GM18505 (cell line): ENCODE results near the gene PLEKHA6.

ENCODE experiments used
- ATAC-seq: cut with Tn5 transposase; IDR thresholded peaks from one replicate; pipeline ENCODE4 v1.9.1; 2021; ENCODE audit not compliant: unreplicated experiment
- POLR2A ChIP-seq: IDR thresholded peaks from 4 replicates; pipeline ENCODE4 v1.6.1; 2011; ENCODE audit warnings: borderline replicate concordance; ENCODE audit not compliant: insufficient read depth, insufficient read length; ENCODE audit errors: extremely low read depth

The PLEKHA6 gene

DNA sequence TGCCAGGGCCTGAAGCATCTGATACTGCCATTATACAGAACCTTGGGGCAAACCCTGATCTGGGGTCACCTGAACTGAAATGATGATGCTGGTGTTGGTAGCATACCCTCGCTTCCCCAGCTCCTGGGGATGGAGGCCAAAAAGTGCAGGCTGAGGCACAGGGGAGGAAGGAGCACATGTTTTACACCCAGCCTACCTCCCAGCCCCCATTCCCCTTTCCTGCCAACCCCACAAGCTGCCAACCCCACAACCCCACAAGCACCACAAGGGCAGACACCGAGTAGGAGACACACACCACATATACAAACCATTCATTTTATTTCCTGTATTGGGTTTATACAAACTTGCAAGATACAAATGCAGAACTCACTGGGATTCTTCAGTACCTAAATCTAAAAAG, 141.2 kb downstream of the PLEKHA6 start:
- no peak for TF ChIP-seq POLR2A
- no peak for ATAC-seq

DNA sequence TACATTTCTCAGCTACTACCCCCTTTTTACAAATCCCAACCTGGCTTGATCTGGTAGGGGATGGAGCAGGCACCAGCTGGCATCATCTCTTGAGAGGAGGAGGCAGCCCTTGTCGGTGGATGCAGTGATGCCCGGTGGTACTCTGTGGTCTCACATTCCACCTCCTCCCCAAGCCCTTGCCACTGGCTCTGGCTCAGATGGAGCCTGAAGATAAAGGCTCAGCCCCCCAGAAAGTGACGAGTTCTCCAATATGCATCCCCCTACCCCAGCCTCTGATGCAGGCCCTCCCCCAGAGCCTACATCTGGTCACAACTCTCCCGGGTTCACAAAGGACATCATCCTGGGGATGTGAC, 142.1 kb downstream of the PLEKHA6 start:
- TF ChIP-seq POLR2A, result no peak
- ATAC-seq, result no peak

DNA sequence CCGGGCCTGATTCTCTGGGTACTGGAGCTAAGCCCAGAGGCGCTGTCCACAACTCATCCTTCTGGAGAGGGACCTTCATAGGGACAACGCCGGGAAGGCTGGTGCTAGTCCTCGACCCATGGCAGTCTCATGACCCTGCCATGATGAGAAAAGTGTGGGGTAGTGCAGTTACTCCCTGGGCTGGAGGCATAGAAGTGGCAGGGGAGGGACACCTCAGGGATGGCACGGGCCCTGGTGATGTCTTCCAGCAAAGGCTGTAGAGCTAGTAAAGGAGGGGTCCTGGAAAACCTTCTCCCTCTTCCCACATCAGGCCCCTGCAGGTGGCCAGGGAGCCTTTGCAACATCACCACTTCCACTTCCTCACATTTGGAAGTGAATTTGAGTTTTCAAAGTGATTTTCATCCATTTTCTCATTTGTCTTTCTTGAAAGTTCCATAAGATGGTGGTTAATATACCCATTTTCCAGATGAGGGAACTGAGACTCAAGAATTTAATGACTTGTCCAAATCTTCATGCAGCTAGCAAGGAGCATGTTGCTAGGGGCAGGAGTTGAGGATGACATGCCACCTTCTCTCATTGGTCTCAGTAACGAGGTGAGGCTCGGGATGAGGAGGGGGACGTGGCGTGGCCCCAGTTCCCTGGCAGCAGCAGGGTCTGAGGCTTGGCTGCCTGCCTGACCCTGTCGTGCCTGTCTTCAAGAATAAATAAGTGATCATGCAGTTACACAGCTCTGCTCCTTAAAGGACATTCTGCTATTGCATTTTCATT, 142.7 kb downstream of the PLEKHA6 start:
- ATAC-seq, result no peak
- no peak for TF ChIP-seq POLR2A

DNA sequence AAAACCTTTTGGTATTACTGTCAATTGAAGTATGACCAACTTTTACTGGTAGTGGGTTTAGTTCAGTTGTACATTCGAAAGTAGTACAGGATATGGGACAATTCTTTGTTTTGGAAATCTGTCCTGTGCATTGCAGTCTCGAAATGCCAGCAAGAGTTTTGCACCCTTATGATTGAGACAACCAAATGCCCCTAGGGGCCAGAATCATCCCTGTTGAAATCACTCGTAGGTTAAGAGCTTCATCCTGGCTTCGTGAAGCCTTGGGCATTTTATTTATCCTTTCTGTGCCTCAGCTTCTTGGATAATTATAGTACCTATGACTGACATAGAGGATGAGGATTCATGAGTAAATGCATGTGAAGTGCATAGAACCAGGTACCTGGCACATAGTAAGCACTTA, 143.5 kb downstream of the PLEKHA6 start:
- ATAC-seq, result no peak
- TF ChIP-seq POLR2A, result no peak

DNA sequence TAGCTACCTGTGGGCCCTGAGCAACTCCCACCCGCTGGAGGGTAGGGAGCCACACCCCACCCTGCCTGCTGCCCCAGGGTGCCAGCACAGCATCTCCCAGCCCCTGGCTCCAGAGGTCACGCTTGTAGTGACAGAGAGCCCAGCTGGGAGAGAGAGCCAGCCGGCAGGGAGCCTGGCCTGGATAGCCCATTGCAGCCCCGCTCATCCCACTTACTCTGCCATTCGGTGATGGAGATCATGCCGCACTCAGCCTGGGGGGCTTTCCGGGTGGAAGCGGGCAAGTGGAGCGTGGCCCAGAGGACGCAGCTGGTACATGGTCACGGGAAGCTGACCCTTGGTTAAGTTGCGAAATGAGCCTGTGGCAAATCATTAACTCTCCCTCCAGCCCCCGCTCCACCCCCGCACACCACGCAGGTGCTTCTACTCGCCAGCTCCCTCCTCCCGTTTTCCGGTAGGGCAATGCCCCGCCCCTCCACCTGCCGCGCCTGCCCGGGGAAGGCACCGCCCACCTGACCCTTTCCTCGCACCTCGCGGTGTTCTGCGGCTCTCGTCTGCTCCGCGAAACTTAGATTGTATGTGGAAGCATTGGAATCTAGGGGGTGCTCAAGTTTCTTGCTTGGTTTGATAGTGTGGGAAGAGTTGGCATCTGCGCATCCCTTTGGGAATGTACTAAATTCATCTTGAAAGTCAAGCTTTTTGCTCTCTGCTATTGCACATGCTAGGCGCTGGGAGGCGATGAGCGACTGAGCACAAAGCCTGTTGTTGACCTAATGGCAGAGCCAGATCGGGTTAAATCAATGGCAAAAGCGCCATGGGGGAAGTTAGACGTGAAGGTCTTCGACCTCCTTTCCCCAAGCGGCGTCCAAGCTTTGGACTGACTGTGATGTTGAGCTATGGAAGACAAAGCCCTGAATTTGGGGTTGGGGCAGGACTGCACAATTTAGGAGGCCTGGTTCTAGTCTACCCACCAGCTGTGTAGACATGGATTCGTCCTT, 145.8 kb downstream of the PLEKHA6 start, which contains the start of gene GOLT1A:
Gene GOLT1A, minus strand, starts transcription at position 321 of the 995 bp plus-strand sequence. Its CDS starts 82 bp downstream, at position 239.
- TF ChIP-seq POLR2A, result no peak
- ATAC-seq, result no peak

DNA sequence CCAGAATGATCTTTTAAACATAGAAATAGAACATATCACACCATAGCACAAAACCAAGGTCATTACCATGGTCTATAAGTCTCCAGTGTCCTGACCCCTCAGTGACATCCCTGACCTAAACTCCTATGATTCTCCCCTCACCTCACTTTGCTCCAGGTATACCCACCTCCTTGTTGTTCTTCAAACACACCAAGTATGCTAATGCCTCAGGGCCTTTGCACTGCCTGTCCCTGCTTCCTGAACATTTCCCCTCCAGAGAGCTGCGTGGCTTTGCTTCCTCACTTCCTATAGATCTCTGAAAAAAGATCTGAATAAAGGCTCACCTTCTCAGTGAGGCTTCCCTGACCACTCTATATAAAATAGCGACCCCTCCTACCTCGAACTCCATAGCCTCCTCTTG, 147.0 kb downstream of the PLEKHA6 start:
- no peak for TF ChIP-seq POLR2A
- no peak for ATAC-seq

DNA sequence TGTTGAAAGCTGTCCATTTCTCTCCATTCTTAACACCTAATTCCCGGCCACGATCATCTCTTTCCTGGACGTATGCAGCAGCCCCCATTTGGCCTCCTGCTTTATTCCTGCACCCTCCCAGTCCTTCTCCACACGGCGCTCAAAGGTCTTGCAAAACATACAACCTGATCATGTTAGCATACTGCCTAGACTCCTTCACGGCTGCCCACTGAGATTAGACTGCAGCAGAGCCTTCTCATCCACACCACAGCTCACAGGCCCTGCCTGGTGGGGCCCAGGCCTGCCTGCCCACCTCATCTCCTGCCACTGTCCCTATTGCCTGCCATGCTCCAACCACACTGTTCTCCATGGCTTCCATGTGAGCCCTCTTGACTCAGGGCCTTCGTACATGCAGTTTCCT, 148.7 kb downstream of the PLEKHA6 start:
- TF ChIP-seq POLR2A, result no peak

DNA sequence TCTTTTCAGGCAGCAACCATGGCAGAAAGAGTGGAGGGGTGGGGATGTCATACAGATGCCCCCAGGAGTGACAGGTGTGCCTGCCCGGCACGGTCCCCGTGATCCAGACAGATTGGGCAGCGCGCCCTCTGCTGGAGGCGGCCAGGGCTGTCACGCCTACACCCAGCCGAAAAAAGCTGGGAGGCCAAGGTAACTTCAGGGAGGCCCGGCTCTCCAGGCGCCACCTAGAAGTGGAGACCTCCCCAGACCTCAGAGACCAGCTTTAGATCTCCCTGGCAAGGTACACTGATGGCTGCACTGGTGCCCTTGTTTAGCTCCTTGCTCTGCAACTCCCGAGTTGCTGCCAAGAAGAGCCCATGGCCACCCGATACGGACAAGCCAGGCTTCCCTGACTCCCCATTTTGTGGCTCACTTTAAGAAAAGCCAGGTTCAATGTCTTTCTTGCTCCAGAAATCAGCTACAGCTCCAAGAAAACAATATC, 152.6 kb downstream of the PLEKHA6 start:
- no peak for TF ChIP-seq POLR2A
- ATAC-seq, result peak; percentile 56

More for the DNA sequence above, 148.7 kb downstream of the PLEKHA6 start:
- no peak for ATAC-seq

DNA sequence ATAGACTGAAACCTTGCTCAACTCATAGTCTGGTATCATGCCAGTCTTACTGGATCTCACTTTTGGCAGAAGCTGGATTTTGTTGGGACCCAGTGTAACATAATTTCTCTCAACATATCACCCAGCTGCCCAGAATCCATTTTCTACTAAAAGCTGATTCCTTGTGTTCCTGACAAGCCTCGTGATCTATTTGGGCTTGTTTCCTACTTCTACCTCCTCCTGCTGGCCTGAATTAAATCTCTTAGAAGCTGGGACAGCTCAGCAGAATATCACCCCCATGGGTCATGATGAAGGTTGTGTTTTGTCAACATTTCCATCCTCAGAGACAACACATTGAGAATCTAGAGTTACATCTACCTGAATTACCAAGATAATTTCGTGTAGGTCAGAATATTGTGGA, 153.6 kb downstream of the PLEKHA6 start:
- ATAC-seq, result no peak
- no peak for TF ChIP-seq POLR2A

DNA sequence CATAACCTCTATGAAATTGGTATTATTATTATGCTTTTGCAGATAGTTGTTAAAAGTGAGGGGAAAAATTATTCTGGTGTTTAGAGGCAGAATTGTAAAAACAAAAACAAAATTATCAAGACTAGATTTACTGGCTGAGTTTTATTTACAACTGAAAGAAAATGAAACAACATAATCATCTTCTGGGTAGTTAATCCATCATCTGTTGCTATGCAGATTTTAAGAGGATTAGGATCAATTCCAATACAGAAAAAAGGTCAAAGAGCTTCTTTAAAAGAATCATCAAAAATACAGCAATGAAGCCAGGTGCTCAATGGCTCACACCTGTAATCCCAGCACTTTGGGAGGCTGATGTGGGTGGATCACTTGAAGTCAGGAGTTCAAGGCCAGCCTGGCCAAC, 154.2 kb downstream of the PLEKHA6 start:
- TF ChIP-seq POLR2A, result no peak
- no peak for ATAC-seq

DNA sequence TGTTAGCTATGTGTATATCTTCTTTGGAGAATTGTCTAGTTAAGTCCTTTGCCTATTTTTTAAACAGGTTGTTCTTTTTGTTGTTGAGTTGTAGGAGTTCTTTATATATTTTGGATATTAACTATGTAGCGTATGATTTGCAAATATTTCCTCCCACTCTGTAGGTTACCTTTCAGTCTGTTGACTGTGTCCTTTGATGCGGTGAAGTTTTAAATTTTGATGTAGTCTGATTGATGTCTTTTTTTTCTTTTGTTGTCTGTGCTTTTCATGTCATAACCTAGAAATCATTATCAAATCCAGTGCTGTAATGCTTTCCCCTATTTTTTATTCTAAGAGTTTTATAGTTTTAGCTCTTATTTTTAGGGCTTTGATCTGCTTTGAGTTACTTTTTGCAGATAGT, 154.8 kb downstream of the PLEKHA6 start:
- ATAC-seq, result no peak

DNA sequence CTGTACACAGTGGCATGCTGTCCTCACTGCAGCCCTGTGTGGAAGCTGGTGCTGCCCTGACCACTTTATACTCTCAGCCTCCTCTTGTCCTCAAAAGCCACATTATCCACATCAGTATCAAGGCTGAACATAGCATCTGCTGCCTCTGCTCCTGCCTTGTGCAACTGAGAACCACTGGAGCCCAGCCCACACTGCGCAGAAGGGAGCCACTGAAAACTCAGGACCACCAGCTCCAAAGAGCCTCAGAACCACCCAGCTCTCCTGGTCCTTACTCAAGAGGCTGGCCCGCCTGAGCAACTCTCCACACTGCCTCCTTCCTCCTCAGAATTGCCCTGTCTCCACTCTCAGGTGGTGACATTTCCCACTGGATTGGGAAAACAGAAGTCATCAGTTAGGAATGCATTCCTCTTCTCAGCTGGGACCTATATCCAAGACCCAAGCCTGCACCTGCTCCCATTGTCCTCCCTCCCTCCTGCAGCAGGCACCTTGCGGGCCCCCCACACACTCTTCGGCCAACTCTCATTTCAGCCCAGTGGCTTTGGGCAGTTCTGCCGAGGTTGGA, 156.4 kb downstream of the PLEKHA6 start:
- no peak for ATAC-seq
- TF ChIP-seq POLR2A, result no peak

More for the DNA sequence above, 154.8 kb downstream of the PLEKHA6 start:
- no peak for TF ChIP-seq POLR2A

DNA sequence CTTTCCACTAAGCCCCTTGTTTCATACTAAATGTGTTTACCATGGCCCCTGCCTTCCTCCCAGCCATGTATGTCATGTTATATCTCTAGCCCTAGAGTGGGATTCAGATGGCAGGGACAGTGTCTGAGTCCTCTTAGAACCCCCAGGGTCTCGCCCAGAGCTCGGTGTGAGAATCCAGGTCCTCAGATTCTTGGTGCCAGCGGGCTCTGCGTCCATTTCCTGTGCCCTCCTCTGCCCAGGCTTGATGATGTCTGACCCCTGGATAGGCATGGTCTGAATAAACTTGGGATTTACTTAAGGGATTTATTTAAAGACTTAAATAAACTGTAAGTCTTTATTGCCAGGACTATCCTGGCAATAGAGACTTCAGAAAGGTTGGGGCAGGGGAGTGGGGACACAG, 157.2 kb downstream of the PLEKHA6 start:
- ATAC-seq, result no peak
- no peak for TF ChIP-seq POLR2A

DNA sequence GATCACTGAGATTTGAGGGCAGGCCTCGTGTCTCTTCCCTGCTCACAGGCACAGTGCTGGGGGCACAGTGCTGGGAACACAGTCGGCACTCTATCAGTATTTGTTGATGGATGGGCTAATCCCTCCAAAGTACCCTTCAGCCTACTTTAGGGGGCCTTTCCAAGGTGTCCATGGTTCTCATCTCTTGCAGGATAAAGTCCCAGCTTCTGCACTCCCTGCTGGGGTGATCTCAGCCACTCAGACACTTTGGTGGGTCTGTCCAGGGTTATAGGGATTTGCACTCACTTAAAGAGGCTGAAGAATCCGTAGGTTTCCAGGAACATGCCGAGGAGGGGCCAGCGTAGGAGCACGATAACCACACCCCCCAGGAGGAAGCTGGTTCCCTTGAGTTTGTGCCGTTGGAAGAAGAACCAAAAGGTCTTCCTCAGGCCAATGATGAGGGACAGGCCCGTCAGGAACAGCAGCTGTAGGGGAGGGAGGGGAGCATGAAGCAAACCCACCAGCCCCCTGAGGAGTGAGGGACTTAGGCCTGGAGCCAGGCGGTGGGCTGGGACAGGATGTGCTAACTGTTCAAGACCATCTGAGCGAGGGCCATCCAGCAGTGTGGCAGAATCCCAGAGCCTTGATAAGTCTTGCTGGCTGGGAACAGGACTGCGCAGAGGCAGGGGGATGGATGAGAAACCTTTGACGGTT, 158.2 kb downstream of the PLEKHA6 start:
- no peak for ATAC-seq
- TF ChIP-seq POLR2A, result no peak

DNA sequence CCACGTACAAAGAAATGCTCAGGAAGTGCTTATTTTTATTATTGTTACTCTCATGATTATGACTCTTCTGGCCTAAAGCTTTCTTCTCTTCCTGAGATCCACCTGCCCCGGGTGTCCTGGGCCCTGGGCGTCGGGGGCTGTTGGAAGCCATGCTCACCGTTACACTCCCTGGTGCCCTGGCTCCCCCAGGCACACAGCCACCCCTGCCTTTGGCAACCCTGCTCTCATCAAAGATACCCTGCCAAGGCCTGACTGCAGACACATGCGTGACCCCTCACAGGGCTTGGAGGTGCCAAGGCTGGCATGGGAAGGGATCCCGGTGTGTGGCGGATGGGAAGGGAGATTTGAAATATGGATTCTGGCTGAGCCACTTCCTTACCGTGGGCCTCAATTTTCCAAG, 160.2 kb downstream of the PLEKHA6 start:
- ATAC-seq, result no peak
- no peak for TF ChIP-seq POLR2A
